H9 (cell line): ENCODE measurements around the gene PAX3. TPM values are rescaled to one million over a fixed set of nuclear protein-coding genes. Genes with fewer than 3 reads are reported as not detected.

Experiments used
- DNase-seq: peaks from one replicate; pipeline ENCODE4 v3.0.0-alpha.2; 2017
- H2AFZ ChIP-seq: one replicate; pipeline ENCODE4 v1.6.1; 2013; ENCODE audit warnings: mild to moderate bottlenecking, low read length, control low read depth, moderate library complexity
- H2AK5ac ChIP-seq: 2 replicates; pipeline ENCODE4 v1.6.1; 2013; ENCODE audit warnings: low read length, control low read depth, mixed read lengths; ENCODE audit not compliant: insufficient read length
- H2BK120ac ChIP-seq: one replicate; pipeline ENCODE4 v1.6.1; 2013; ENCODE audit warnings: low read depth, mild to moderate bottlenecking, low read length, control low read depth, inconsistent platforms; ENCODE audit not compliant: poor library complexity, severe bottlenecking
- H2BK12ac ChIP-seq: 2 replicates; pipeline ENCODE4 v1.6.1; 2013; ENCODE audit warnings: low read length, control low read depth, mixed read lengths, low read depth; ENCODE audit not compliant: insufficient read length
- H2BK15ac ChIP-seq: 2 replicates; pipeline ENCODE4 v1.6.1; 2013; ENCODE audit warnings: low read depth, low read length, control low read depth
- H2BK20ac ChIP-seq: one replicate; pipeline ENCODE4 v1.6.1; 2013; ENCODE audit warnings: low read depth, mild to moderate bottlenecking, low read length, control low read depth, inconsistent platforms; ENCODE audit not compliant: poor library complexity, severe bottlenecking
- H2BK5ac ChIP-seq: 2 replicates; pipeline ENCODE4 v1.6.1; 2013; ENCODE audit warnings: low read length, control low read depth, mixed read lengths; ENCODE audit not compliant: insufficient read length
- H3K14ac ChIP-seq: 2 replicates; pipeline ENCODE4 v1.6.1; 2013; ENCODE audit warnings: low read length, control low read depth; ENCODE audit not compliant: insufficient read depth
- H3K18ac ChIP-seq: 2 replicates; pipeline ENCODE4 v1.6.1; 2013; ENCODE audit warnings: low read depth, mild to moderate bottlenecking, mixed read lengths, low read length, control low read depth; ENCODE audit not compliant: insufficient read length
- H3K23ac ChIP-seq: 2 replicates; pipeline ENCODE4 v1.6.1; 2013; ENCODE audit warnings: low read length, control low read depth, mixed read lengths, low read depth; ENCODE audit not compliant: insufficient read length
- H3K23me2 ChIP-seq: 2 replicates; pipeline ENCODE4 v1.6.1; 2013; ENCODE audit warnings: low read depth, mild to moderate bottlenecking, mixed read lengths, low read length, control low read depth; ENCODE audit not compliant: insufficient read length, poor library complexity, severe bottlenecking
- H3K27ac ChIP-seq: 2 replicates; pipeline ENCODE4 v1.5.1; 2013; ENCODE audit warnings: low read length, control low read depth, mixed read lengths, low read depth; ENCODE audit not compliant: insufficient read length
- H3K27me3 ChIP-seq: 2 replicates; pipeline ENCODE4 v1.6.1; 2013; ENCODE audit warnings: low read length, control low read depth, inconsistent platforms; ENCODE audit not compliant: insufficient read depth
- H3K4ac ChIP-seq: 2 replicates; pipeline ENCODE4 v1.6.1; 2013; ENCODE audit warnings: low read depth, mild to moderate bottlenecking, control low read depth, inconsistent platforms, low read length, moderate library complexity
- H3K4me1 ChIP-seq: 2 replicates; pipeline ENCODE4 v1.6.1; 2013; ENCODE audit warnings: low read length, control low read depth, inconsistent platforms; ENCODE audit not compliant: insufficient read depth
- H3K4me2 ChIP-seq: 2 replicates; pipeline ENCODE4 v1.6.1; 2013; ENCODE audit warnings: low read length, control low read depth, mixed read lengths; ENCODE audit not compliant: insufficient read length, insufficient read depth
- H3K56ac ChIP-seq: 2 replicates; pipeline ENCODE4 v1.6.1; 2013; ENCODE audit warnings: low read depth, mild to moderate bottlenecking, mixed read lengths, low read length, control low read depth; ENCODE audit not compliant: insufficient read length
- H3K79me1 ChIP-seq: 2 replicates; pipeline ENCODE4 v1.6.1; 2013; ENCODE audit warnings: low read depth, mild to moderate bottlenecking, moderate library complexity, low read length, control low read depth, inconsistent platforms; ENCODE audit not compliant: insufficient read depth, poor library complexity, severe bottlenecking
- H3K79me2 ChIP-seq: 2 replicates; pipeline ENCODE4 v1.6.1; 2013; ENCODE audit warnings: low read length, control low read depth, inconsistent platforms; ENCODE audit not compliant: insufficient read depth
- H3K9ac ChIP-seq: 2 replicates; pipeline ENCODE4 v1.6.1; 2013; ENCODE audit warnings: low read length, control low read depth, mixed read lengths; ENCODE audit not compliant: insufficient read length; ENCODE audit errors: extremely low read depth
- H3K9me3 ChIP-seq: one replicate; pipeline ENCODE4 v1.6.1; 2013; ENCODE audit warnings: low read depth, low read length, inconsistent platforms; ENCODE audit not compliant: control insufficient read depth
- H3T11ph ChIP-seq: one replicate; pipeline ENCODE4 v1.6.1; 2013; ENCODE audit warnings: mild to moderate bottlenecking, low read length, control low read depth, inconsistent platforms
- H4K20me1 ChIP-seq: one replicate; pipeline ENCODE4 v1.6.1; 2013; ENCODE audit not compliant: control insufficient read depth, insufficient read length, insufficient read depth
- H4K5ac ChIP-seq: 2 replicates; pipeline ENCODE4 v1.6.1; 2013; ENCODE audit warnings: low read depth, mild to moderate bottlenecking, mixed read lengths, low read length, control low read depth; ENCODE audit not compliant: insufficient read length
- H4K8ac ChIP-seq: replicated peaks from 2 replicates; pipeline ENCODE4 v1.6.1; 2013; ENCODE audit warnings: low read length, control low read depth, mixed read lengths, low read depth; ENCODE audit not compliant: insufficient read length
- H4K91ac ChIP-seq: 2 replicates; pipeline ENCODE4 v1.6.1; 2013; ENCODE audit warnings: low read depth, mild to moderate bottlenecking, moderate library complexity, mixed read lengths, low read length, control low read depth; ENCODE audit not compliant: insufficient read length
- H3K27ac Mint-ChIP-seq, 3 experiments: 2 replicates in 2 of 3; 3 replicates in 1 of 3; pipeline ENCODE4 v1.8.0; 2020 to 2021; ENCODE audit warnings: mixed read lengths in 3 of 3, mild to moderate bottlenecking in 1 of 3, moderate library complexity in 1 of 3
- H3K27me3 Mint-ChIP-seq: 2 replicates; pipeline ENCODE4 v1.8.0; 2021; ENCODE audit warnings: low read depth, mild to moderate bottlenecking, moderate library complexity, mixed read lengths
- H3K36me3 Mint-ChIP-seq, 3 experiments: 2 replicates in 2 of 3; 3 replicates in 1 of 3; pipeline ENCODE4 v1.8.0; 2020 to 2021; ENCODE audit warnings: low read depth in 3 of 3, mixed read lengths in 3 of 3; ENCODE audit not compliant: insufficient read depth in 1 of 3
- H3K4me1 Mint-ChIP-seq, 2 experiments: 2 replicates each; pipeline ENCODE4 v1.8.0; 2020; ENCODE audit warnings: mixed read lengths in 2 of 2
- H3K4me3 Mint-ChIP-seq, 2 experiments: 2 replicates in 1 of 2; 3 replicates in 1 of 2; pipeline ENCODE4 v1.8.0; 2020 to 2021; ENCODE audit warnings: mild to moderate bottlenecking in 2 of 2, mixed read lengths in 2 of 2, moderate library complexity in 1 of 2
- H3K9me3 Mint-ChIP-seq, 2 experiments: 2 replicates in 1 of 2; 3 replicates in 1 of 2; pipeline ENCODE4 v1.8.0; 2020; ENCODE audit warnings: mild to moderate bottlenecking in 2 of 2, mixed read lengths in 2 of 2, moderate library complexity in 1 of 2
- WGBS: extraction: QIAGEN DNeasy Blood & Tissue Kit; methylation state at CpG from one replicate; pipeline ENCODE4 v1.1.7; 2013; ENCODE audit warnings: missing lambda C conversion rate, low lambda C conversion rate, mixed read lengths; ENCODE audit not compliant: insufficient read length; ENCODE audit errors: extremely low coverage; 5-methylcytosine and 5-hydroxymethylcytosine counted together
- total RNA-seq: library from RNA; stranded (reverse); gene quantifications from 2 replicates; pipeline ENCODE4 v1.2.1, GENCODE V29; 2021
- TF ChIP-seq, protein P1 (sequence below): fragments of 200-600 bp; sonication (generic); conservative IDR thresholded peaks from 3 replicates; pipeline ENCODE4 v1.8.0; 2021; ENCODE audit warnings: antibody characterized with exemption, mild to moderate bottlenecking

The PAX3 gene
- total RNA-seq, 1 experiment from 2014 or later = not detected

DNA sequence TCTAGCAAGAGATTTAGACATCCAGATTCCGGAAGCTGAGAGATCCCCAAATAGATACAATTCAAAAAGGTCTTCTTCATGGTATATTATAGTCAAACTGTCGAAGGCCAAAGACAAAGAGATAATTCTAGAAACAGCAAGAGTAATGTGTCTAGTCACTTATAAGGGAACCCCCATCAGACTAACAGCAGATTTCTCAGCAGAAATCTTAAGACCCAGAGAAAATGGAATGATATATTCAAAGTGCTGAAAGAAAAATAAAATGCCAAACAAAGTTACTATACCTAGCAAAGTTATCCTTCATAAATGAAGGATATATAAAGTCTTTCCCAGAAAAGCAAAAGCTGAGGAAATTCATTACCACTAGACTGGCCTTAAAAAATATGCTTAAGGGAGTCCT, 36.1 kb upstream of the PAX3 start:
- H3K9me3 ChIP-seq = no peaks in the 10 kb centered on the region
- no peak for DNase-seq
- no peaks in the 10 kb centered on the region for H3K4me1 ChIP-seq
- no peak overlapping the region for H3T11ph ChIP-seq
- no peak overlapping the region for H3K27ac ChIP-seq
- H4K5ac ChIP-seq = no peak overlapping the region
- no peak overlapping the region for H2AFZ ChIP-seq
- no peak overlapping the region for H3K4me2 ChIP-seq
- no peak overlapping the region for H3K18ac ChIP-seq
- Mint-ChIP-seq H3K36me3 (peaks cover 0 to under 1% (median 0%) of the 10 kb centered on the region in 3 experiments; a peak in 3 of 7 replicates), H3K4me1 (0 out of 4 replicates have a peak, but pooled peaks cover 3 to 4% of the 10 kb centered on the region in 2 experiments), H3K4me3 (no peak overlapping the region), H3K9me3 (peaks cover 5 to 10% of the 10 kb centered on the region in 2 experiments), H3K27me3 (peaks cover 25% of the 10 kb centered on the region), H3K27ac (no peak overlapping the region)
- no peak overlapping the region for H4K8ac ChIP-seq
- no peak overlapping the region for H2AK5ac ChIP-seq
- no CpG with 5 or more reads among the region's 2 CpGs for WGBS
- TF ChIP-seq, protein P1, sequence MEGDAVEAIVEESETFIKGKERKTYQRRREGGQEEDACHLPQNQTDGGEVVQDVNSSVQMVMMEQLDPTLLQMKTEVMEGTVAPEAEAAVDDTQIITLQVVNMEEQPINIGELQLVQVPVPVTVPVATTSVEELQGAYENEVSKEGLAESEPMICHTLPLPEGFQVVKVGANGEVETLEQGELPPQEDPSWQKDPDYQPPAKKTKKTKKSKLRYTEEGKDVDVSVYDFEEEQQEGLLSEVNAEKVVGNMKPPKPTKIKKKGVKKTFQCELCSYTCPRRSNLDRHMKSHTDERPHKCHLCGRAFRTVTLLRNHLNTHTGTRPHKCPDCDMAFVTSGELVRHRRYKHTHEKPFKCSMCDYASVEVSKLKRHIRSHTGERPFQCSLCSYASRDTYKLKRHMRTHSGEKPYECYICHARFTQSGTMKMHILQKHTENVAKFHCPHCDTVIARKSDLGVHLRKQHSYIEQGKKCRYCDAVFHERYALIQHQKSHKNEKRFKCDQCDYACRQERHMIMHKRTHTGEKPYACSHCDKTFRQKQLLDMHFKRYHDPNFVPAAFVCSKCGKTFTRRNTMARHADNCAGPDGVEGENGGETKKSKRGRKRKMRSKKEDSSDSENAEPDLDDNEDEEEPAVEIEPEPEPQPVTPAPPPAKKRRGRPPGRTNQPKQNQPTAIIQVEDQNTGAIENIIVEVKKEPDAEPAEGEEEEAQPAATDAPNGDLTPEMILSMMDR = no peak
- no peak overlapping the region for H2BK120ac ChIP-seq
- no peak overlapping the region for H3K23ac ChIP-seq
- no peak overlapping the region for H3K14ac ChIP-seq
- no peaks in the 10 kb centered on the region for H3K79me2 ChIP-seq
- H3K79me1 ChIP-seq = no peaks in the 10 kb centered on the region
- H3K9ac ChIP-seq = no peak overlapping the region
- no peak overlapping the region for H3K56ac ChIP-seq
- no peak overlapping the region for H4K91ac ChIP-seq
- no peak overlapping the region for H3K4ac ChIP-seq
- H2BK5ac ChIP-seq = no peak overlapping the region
- H3K27me3 ChIP-seq = no peaks in the 10 kb centered on the region
- H2BK20ac ChIP-seq = no peak overlapping the region
- H4K20me1 ChIP-seq = no peaks in the 10 kb centered on the region
- H2BK15ac ChIP-seq = no peak overlapping the region
- no peaks in the 10 kb centered on the region for H3K23me2 ChIP-seq
- H2BK12ac ChIP-seq = no peak overlapping the region
